Naive thymus-derived CD8-positive, alpha-beta T cell (primary cell): ENCODE results near the gene PTGES. TPM values are rescaled to one million over a fixed set of nuclear protein-coding genes. Genes with fewer than 3 reads are reported as not detected.
"Not testable (repeated sequence)": the region's sequence is repeated elsewhere in the genome, so short reads cannot be mapped to it uniquely, and the experiment has no call there.

Experiments
- ATAC-seq, 2 donors: fragments of 150-1000 bp; cut with Tn5 transposase in 1 of 2; sonication (Bioruptor Pico), chemical (Tn5 transposase) in 1 of 2; 1 replicate in 1 of 2; 2 replicates in 1 of 2; pipeline ENCODE4 v1.10.0; 2021; ENCODE audit warnings: mild to moderate bottlenecking in 2 of 2, moderate library complexity in 2 of 2
- POLR2A ChIA-PET: fragments of 350-600 bp; sonication (Branson Sonifier 250); formaldehyde crosslinking; loops from one replicate; lab custom pipeline; 2021; ENCODE audit warnings: antibody characterized with exemption; lab: Charles Lee
- DNase-seq, 10 donors: peaks; one replicate each; pipeline versions ENCODE4 v3.0.0 to v3.0.0-alpha.2; 2020 to 2022
- H3K27ac Mint-ChIP-seq, 10 donors: one replicate each; pipeline ENCODE4 v1.8.0; 2020 to 2022; ENCODE audit warnings: mild to moderate bottlenecking in 10 of 10, mixed read lengths in 10 of 10, moderate library complexity in 4 of 10, inconsistent platforms in 1 of 10
- H3K27me3 Mint-ChIP-seq, 5 donors: one replicate each; pipeline ENCODE4 v1.8.0; 2021 to 2022; ENCODE audit warnings: mixed read lengths in 5 of 5
- H3K36me3 Mint-ChIP-seq, 3 donors: one replicate each; pipeline ENCODE4 v1.8.0; 2020 to 2022; ENCODE audit warnings: mixed read lengths in 3 of 3, mild to moderate bottlenecking in 2 of 3, inconsistent platforms in 1 of 3
- H3K4me1 Mint-ChIP-seq, 4 donors: one replicate each; pipeline ENCODE4 v1.8.0; 2021 to 2022; ENCODE audit warnings: mixed read lengths in 4 of 4
- H3K4me3 Mint-ChIP-seq, 10 donors: one replicate each; pipeline ENCODE4 v1.8.0; 2020 to 2022; ENCODE audit warnings: mild to moderate bottlenecking in 10 of 10, mixed read lengths in 10 of 10, moderate library complexity in 6 of 10, inconsistent platforms in 1 of 10
- H3K9me3 Mint-ChIP-seq, 9 donors: one replicate each; pipeline ENCODE4 v1.8.0; 2020 to 2022; ENCODE audit warnings: mixed read lengths in 9 of 9, mild to moderate bottlenecking in 3 of 9, inconsistent platforms in 1 of 9, moderate library complexity in 1 of 9
- polyA plus RNA-seq, 3 donors: library from polyadenylated mRNA; unstranded; fragments of 300-500 nt; fragmentation: Illumina TruSeq; gene quantifications; one replicate each; pipeline ENCODE4 v1.2.3, GENCODE V29; 2021
- total RNA-seq, 8 experiments: library from RNA in 2 of 8; stranded (reverse) in 2 of 8; gene quantifications; one replicate each; pipeline ENCODE4 v1.2.3 and lab custom pipeline; 2021 to 2026

The PTGES gene
- total and polyA plus RNA-seq, 5 experiments from 2014 or later: 0.16 TPM; not detected in 4

DNA sequence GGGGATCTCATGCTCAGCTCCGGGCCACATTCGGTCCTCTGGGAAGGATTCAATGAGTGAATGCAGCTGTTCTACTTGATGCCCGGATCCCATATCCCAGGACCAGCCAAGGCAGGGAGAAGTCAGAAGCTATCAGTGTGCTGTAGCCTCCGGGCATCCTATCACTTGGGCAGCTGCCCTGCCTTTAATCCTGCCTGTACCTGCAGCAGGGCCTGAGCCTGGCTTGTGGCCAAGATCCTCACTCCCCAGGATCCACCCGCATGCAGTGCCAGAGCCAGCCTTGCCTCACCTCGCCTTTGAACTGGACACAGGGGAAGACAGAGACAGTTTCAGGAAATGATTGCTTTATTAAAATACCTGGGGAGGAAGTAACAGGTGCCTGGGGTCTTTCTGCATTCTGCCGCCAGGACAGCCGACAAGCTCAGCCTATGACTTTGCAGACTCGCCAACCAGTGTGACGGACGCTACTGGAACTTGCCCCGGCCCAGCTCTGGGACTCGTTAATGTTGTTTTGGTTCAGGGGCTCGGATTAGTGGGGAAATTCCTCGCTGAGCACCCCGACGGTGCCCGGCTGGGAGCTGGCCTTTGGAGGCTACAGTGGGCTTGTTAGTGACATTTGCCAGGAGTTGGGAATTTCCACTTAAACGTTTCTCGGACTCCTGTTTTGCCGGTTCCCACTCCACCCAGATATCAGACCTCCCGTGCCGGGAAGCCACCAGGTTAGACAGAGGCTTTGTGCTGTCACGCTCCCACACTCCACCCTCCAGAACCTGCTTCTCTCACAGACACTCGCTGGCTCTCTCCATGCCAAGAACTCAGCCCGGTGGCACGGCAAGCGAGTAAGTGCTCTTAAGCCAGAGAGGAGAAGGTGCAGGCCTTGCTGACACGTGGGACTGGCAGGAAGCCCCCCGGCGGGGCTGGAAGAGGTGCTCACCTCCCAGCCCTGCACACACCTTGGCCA, 721 bp downstream of the PTGES start:
- H3K4me1 Mint-ChIP-seq: peaks cover 9 to 18% (median 14%) of the 10 kb centered on the region in 4 donors
- POLR2A ChIA-PET: interaction anchor here (0.5 kb wide), 1 partner anchor 25 kb away, joined by 4 read pairs; no protein-coding TSS in a partner anchor
- H3K9me3 Mint-ChIP-seq: no peaks in the 10 kb centered on the region
- H3K36me3 Mint-ChIP-seq: no peaks in the 10 kb centered on the region
- H3K4me3 Mint-ChIP-seq: peak overlapping the region in 6 of 10 donors; percentile 18 to 66 (median 57)
- peaks cover 0 to 9% (median 3%) of the 10 kb centered on the region in 5 donors for H3K27me3 Mint-ChIP-seq
- H3K27ac Mint-ChIP-seq: peak overlapping the region in 1 of 10 donors; percentile 63
- ATAC-seq (no peak), DNase-seq (no peak)

DNA sequence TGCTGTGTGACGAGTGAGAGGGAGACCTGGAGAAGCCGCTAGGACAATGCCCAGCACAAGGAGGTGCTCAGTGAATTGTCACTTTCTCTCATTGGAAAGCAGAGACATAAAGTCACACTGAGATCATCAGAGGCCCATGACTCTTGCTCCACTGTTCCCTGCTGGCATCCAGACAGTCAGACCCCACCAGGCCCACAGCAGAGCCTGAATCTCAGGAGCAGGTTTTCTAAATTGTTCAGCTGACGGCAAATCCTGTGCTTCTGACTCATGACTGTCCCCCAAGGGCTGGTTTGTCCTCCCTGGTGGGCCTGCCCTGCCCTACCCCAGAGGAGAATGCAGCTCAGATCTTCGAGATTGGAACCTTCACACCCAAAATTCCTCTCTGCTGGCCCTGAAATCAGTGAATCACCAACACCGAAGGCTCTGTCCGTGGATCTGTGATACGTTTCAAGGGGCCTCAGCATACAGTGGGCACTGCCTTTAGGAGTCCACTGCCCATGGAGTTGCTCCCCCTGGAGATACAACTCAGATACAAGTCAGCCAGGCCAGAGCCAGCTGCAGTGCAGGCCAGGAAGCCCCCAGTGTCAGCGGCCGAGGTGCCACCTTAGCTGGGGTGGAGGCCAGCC, 2.7 kb downstream of the PTGES start:
- H3K27me3 Mint-ChIP-seq: peaks cover 0 to 9% (median 3%) of the 10 kb centered on the region in 5 donors
- ATAC-seq: no peak
- POLR2A ChIA-PET: no interaction called here

DNA sequence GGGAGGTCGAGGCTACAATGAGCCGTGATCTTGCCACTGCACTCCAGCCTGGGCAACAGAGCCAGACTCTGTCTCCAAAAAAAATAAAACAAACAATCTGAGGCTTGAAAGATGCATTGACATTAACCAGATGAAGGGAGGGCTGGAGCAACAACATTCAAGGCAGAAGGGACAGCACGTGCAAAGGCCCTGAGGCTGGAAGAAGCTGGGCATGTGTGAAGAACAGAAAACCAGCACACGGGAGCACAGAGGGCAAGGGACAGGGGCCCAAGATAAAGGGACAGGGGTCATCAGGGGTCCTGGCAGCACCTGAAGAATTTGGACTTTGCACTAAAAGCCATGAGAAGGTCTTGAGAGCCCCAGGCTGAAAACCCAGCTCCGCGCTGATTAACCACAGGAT, 3.3 kb downstream of the PTGES start:
- no peak for ATAC-seq
- no peak for DNase-seq
- Mint-ChIP-seq H3K27me3 (peaks cover 0 to 9% (median 3%) of the 10 kb centered on the region in 5 donors), H3K4me1 (peaks cover 7 to 12% (median 9%) of the 10 kb centered on the region in 4 donors), H3K4me3 (no peak overlapping the region), H3K27ac (peak overlapping the region in 2 of 10 donors; percentile 37 to 68), H3K36me3 (no peaks in the 10 kb centered on the region), H3K9me3 (no peaks in the 10 kb centered on the region)
- POLR2A ChIA-PET: no interaction called here

More for the DNA sequence above, 2.7 kb downstream of the PTGES start:
- no peaks in the 10 kb centered on the region for H3K9me3 Mint-ChIP-seq
- H3K4me1 Mint-ChIP-seq: peaks cover 7 to 12% (median 9%) of the 10 kb centered on the region in 4 donors
- DNase-seq: no peak
- no peak overlapping the region for H3K4me3 Mint-ChIP-seq
- H3K36me3 Mint-ChIP-seq: no peaks in the 10 kb centered on the region
- no peak overlapping the region for H3K27ac Mint-ChIP-seq

DNA sequence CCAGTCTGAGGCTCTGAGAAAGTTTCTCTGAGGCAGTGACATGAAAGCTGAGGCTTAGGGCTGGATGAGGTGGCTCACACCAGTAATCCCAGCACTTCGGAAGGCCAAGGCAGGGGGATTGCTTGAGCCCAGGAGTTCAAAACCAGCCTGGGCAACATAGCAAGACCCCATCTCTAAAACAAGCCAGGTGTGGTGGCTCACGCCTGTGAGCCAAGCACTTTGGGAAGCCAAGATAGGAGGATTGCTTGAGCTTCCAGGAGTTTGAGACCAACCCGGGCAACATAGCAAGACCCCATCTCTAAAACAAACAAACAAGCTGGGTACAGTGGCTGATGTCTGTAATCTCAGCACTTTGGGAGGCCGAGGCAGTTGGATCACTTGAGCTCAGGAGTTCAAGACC, 3.8 kb downstream of the PTGES start:
- peak overlapping the region in 1 of 10 donors; percentile 68 for H3K27ac Mint-ChIP-seq
- POLR2A ChIA-PET, ATAC-seq, DNase-seq, H3K9me3 Mint-ChIP-seq, H3K36me3 Mint-ChIP-seq, H3K4me3 Mint-ChIP-seq, H3K27me3 Mint-ChIP-seq: not testable (repeated sequence)
- peaks cover 7 to 12% (median 9%) of the 10 kb centered on the region in 4 donors for H3K4me1 Mint-ChIP-seq

DNA sequence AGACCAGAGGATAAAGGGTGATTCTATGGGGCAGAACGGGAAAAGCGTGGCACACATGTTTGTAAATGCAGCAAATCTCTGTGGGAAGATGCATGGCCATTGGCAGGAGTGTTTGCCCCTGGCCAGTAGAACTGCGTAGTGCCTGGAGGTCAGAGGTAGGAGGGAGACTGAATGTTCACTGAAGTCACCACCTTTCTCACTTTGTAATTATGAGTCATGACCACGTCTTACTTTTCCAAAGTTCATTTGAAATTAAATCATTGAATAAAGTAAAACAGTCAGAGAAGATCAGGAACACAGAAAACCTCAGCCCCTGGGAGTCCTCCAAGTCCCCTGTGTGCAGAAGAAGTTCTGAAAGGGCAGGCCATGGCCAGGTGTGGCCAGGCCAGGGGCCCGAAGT, 4.6 kb downstream of the PTGES start:
- Mint-ChIP-seq H3K36me3 (no peaks in the 10 kb centered on the region), H3K27ac (no peak overlapping the region), H3K9me3 (no peaks in the 10 kb centered on the region), H3K4me1 (peaks cover 7 to 10% (median 9%) of the 10 kb centered on the region in 4 donors), H3K4me3 (no peak overlapping the region), H3K27me3 (peaks cover 0 to 4% (median 0%) of the 10 kb centered on the region in 5 donors)
- POLR2A ChIA-PET: no interaction called here
- ATAC-seq (no peak), DNase-seq (no peak)

DNA sequence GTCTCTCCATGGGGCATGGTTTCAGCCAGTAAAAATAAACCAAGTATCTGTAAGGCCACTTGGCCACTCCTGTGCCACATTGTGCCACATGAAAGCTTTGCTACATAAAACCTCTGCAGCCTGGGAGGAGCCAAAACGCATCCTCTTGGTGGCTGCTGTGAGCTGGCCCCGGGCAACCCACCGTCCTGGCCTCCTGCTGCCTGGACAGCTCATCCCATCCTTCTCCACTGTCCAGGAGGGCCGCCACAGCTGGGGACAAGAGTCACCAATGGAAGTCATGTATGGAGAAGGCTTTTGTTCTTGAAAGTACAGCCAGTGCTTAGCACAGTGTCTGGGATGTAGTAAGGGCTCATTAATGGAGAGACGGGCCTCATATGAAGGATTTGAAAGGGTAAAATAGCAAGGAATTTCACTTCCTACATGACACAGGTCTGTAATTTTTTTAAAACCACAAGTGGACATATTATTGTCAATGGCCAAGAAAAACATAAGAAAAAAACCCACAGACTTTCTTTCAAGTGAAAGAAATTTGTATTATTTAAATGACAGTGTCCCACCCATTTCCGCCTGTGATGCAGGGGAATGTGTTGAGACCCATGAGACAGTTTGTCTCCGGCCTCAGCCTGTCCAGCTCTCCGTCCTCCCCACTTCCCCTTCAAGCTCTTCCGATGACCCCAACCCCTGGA, 6.6 kb downstream of the PTGES start:
- Mint-ChIP-seq H3K4me1 (no peaks in the 10 kb centered on the region), H3K9me3 (no peaks in the 10 kb centered on the region), H3K4me3 (no peak overlapping the region), H3K36me3 (no peaks in the 10 kb centered on the region), H3K27ac (no peak overlapping the region), H3K27me3 (no peaks in the 10 kb centered on the region)
- ATAC-seq (no peak), DNase-seq (no peak)
- POLR2A ChIA-PET: no interaction called here

DNA sequence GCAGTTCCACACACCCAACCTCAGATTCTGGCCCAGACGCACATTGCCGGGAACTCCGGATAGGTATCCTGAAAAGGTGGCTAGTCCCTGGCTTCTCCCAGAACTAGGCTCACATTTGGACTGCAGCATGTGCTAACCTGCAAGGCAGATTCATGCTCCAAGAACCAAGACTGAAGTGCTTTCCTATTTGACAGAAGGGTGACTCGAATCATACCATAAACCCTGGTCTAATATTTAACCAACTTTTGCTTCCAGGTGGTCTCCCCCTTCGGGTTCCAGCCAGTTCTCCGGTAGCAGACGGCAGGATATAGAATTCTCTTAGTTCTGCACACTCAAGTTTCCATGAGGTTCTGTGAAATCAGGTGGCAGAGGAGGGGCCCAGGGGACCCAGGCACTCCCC, 7.6 kb downstream of the PTGES start:
- POLR2A ChIA-PET: no interaction called here
- Mint-ChIP-seq H3K27ac (no peak overlapping the region), H3K4me3 (no peak overlapping the region), H3K27me3 (no peaks in the 10 kb centered on the region), H3K9me3 (no peaks in the 10 kb centered on the region), H3K4me1 (no peaks in the 10 kb centered on the region), H3K36me3 (no peaks in the 10 kb centered on the region)
- no peak for DNase-seq
- no peak for ATAC-seq

DNA sequence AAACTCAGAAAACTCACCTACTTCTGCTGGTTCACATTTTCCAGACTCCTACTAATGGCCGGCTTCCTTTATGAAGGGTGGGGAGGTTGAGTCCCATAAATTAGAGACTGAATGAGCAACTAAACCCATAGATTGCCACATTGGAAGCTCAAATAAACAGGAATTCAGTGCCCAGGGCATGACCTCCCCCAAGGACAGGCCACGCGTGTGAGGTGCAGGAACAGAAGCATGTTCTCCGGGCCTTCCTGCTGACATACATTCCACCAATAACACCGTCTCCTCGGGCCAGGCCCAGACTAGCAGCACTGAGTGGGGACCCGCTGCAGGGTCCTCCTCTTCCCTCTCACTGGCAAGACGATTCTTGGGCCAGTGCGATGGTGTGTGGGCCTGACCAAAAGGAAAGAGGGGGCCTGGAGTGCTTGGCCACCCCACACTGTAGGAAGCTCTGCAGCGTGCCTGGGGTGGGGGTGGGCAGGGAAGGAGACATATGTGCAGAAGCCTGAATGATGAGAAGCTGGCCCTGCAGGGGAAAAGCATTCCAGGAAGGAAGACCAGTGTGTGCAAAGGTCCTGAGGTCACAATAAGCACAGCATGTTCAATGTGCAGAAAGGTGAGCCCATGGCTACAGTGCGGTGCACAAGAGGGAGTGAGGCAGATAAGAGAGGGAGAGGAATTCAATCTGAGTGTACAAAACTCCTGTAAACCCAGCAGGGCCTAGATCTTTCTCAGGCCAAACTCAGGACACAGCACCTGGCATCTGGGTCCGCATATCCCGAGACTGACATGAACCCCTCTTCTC, 12.0 kb downstream of the PTGES start:
- Mint-ChIP-seq H3K4me3 (no peak overlapping the region), H3K27ac (no peak overlapping the region), H3K27me3 (peaks cover 0 to 2% (median 0%) of the 10 kb centered on the region in 5 donors), H3K36me3 (no peaks in the 10 kb centered on the region), H3K4me1 (peaks cover 4 to 13% (median 10%) of the 10 kb centered on the region in 4 donors), H3K9me3 (no peaks in the 10 kb centered on the region)
- no peak for ATAC-seq
- POLR2A ChIA-PET: no interaction called here
- no peak for DNase-seq

DNA sequence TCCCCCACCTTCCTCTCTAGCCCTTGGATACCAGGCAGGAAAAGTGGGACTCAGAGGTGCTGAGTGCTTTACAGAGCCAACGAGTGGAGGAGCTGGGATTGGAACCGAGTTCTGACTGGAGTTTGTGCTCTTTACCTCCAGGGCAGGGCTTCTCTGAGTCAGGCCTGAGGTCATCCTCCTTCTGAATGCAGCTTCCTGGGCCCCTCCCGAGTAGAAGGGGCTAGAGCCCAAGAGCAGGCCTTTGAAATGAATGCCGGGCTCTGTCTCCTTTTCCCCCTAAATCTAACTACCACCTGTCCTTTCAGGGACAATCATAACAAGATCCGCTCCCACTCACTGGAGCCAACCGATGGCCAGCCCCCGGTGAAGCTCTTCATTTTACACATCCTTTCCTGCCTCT, 12.7 kb downstream of the PTGES start:
- H3K4me3 Mint-ChIP-seq: no peak overlapping the region
- ATAC-seq (no peak), DNase-seq (no peak)
- no peak overlapping the region for H3K27ac Mint-ChIP-seq
- H3K36me3 Mint-ChIP-seq: no peaks in the 10 kb centered on the region
- peaks cover 4 to 13% (median 10%) of the 10 kb centered on the region in 4 donors for H3K4me1 Mint-ChIP-seq
- H3K27me3 Mint-ChIP-seq: peaks cover 0 to 2% (median 0%) of the 10 kb centered on the region in 5 donors
- no peaks in the 10 kb centered on the region for H3K9me3 Mint-ChIP-seq
- POLR2A ChIA-PET: no interaction called here

DNA sequence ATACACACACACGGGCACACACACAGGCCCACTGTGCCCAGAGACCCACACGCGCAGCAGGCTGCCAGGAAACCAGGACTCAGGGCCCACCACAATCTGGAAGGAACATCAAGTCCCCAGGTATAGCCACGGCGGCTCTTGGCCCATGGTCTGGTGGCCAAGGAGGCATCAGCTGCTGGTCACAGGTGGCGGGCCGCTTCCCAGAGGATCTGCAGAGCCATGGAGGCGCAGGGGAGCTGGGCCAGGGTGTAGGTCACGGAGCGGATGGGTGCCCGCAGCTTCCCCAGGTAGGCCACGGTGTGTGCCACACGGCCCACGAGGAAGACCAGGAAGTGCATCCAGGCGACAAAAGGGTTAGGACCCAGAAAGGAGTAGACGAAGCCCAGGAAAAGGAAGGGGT, 13.4 kb downstream of the PTGES start:
- ATAC-seq (no peak), DNase-seq (no peak)
- POLR2A ChIA-PET: interaction anchor here (0.9 kb wide), 1 partner anchor 383 kb away, joined by 3 read pairs; no protein-coding TSS in a partner anchor
- H3K9me3 Mint-ChIP-seq: no peaks in the 10 kb centered on the region
- H3K27me3 Mint-ChIP-seq: peaks cover 0 to 2% (median 0%) of the 10 kb centered on the region in 5 donors
- H3K4me1 Mint-ChIP-seq: peaks cover 4 to 13% (median 10%) of the 10 kb centered on the region in 4 donors
- H3K27ac Mint-ChIP-seq: peak overlapping the region in 5 of 10 donors; percentile 6 to 37 (median 27)
- no peaks in the 10 kb centered on the region for H3K36me3 Mint-ChIP-seq
- peak overlapping the region in 8 of 10 donors; percentile 12 to 66 (median 52) for H3K4me3 Mint-ChIP-seq

DNA sequence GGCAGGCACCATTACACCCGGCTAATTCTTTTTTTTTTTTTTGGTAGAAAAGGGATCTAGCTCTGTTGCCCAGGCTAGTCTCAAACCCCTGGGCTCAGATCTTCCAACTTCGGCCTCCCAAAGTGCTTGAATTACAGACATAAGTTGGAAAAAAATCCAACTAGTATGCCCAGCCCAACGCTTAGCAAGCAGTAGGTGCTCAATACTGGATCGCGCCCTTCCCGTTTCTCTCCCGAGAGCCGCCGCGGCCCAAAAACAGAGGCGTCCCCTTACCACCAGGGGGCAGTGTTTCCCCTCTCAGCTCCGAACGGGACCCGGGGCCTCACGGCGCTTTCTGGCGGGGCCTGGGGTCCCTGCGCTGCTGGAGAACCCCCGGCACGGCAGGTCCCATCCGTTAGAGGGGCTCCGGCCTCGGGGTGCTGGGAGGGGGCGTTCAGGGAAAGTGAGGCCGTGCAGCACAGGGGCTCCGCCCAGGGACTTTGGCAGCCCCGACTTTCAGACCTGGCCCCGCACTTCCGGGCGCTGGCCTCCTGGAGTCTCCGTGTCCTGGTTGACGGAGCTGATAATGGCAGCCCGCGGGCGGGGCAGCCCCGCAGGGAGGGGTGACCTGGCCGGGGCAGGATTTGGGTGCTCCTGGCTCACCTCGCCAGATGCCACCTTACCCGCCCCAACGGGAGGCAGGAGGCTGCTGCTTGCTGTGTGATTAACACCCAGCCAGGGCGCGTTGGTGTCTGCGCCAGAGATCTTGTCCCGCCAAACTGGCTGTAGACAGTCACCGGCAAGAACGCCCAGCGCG, 15.2 kb downstream of the PTGES start:
- DNase-seq (peak; percentile 70 to 94 (median 86)), ATAC-seq (peak; percentile 90 to 91)
- Mint-ChIP-seq H3K27ac (peak overlapping the region; percentile 43 to 90 (median 73)), H3K27me3 (peaks cover 0 to 2% (median under 1%) of the 10 kb centered on the region in 5 donors), H3K9me3 (no peaks in the 10 kb centered on the region), H3K4me3 (peak overlapping the region; percentile 64 to 84 (median 76)), H3K36me3 (no peaks in the 10 kb centered on the region), H3K4me1 (peaks cover 4 to 13% (median 10%) of the 10 kb centered on the region in 4 donors)
- POLR2A ChIA-PET: interaction anchor here (0.6 to 1.6 kb wide), 11 partner anchors 11 to 657 kb away, joined by 3 to 6 read pairs (median 4); partner anchors contain the start of genes DOLPP1 and TOR1B
